AG10803 (cell line): ENCODE data around the gene SH3TC1.

Source experiments
- DNase-seq: peaks from one replicate; pipeline ENCODE4 v3.0.0; 2010; ENCODE audit warnings: low read depth
- H3K4me3 ChIP-seq: 2 replicates; pipeline ENCODE4 v1.5.1; 2011; ENCODE audit warnings: mild to moderate bottlenecking, low read length, control low read depth
- CTCF ChIP-seq: conservative IDR thresholded peaks from 2 replicates; pipeline ENCODE4 v1.5.1; 2011; ENCODE audit warnings: mild to moderate bottlenecking, low read length, control low read depth, inconsistent platforms

SH3TC1 gene

GRCh38 chr4:8274066-8274652 is 75.1 kb downstream of the SH3TC1 start:
- no peak overlapping the region; the same call in 1 of the 2 replicates for H3K4me3 ChIP-seq
- TF ChIP-seq CTCF = no peak

DNA sequence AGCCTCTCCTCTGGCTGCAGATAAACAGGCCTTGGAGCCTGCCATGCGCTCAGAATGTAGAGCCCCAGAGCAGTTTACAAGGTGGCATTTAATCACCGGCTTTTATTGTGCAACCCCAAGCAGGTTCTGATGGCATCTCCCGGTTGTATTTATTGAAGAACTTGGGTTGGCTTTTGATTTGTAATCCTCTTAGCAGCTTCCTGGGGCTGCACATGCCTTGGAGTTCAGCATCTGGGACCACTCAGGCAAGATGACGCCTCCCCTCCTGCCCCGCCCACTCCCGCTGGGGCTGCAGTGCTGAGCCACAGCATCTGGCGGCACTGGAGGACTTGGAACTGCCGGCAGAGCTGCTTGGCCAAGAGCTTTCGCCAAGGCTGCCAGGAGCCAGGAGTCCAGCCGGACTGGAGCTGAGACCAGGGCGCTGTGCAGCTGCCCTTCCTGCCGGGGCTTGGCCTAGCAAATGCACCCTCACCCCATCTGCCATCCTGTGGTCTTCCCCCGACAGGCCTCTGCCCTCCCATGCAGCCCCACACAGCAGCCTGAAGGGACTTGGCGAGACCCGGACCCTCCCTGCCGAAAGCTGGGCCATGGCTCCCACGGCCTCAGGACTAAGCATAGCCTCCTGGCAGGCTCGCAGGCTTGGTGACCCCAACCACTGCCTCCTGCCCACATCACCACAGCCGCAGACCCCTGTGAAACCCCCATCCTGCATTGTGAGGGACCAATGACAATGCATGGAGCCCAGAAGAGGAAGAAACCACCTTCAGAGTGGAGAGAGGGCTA is 75.9 kb downstream of the SH3TC1 start:
- DNase-seq = peak; percentile 96
- peak; percentile 67 for TF ChIP-seq CTCF
- no peak overlapping the region for H3K4me3 ChIP-seq

More at GRCh38 chr4:8274066-8274652, 75.1 kb downstream of the SH3TC1 start:
- no peak for DNase-seq

GRCh38 chr4:8275548-8275910 is 76.4 kb downstream of the SH3TC1 start:
- no peak for TF ChIP-seq CTCF
- no peak overlapping the region for H3K4me3 ChIP-seq
- DNase-seq = no peak

- peak; percentile 50 for DNase-seq
- no peak for TF ChIP-seq CTCF
- H3K4me3 ChIP-seq = no peak overlapping the region
Measured at GRCh38 chr4:8276358-8277240, 77.5 kb downstream of the SH3TC1 start.

DNA sequence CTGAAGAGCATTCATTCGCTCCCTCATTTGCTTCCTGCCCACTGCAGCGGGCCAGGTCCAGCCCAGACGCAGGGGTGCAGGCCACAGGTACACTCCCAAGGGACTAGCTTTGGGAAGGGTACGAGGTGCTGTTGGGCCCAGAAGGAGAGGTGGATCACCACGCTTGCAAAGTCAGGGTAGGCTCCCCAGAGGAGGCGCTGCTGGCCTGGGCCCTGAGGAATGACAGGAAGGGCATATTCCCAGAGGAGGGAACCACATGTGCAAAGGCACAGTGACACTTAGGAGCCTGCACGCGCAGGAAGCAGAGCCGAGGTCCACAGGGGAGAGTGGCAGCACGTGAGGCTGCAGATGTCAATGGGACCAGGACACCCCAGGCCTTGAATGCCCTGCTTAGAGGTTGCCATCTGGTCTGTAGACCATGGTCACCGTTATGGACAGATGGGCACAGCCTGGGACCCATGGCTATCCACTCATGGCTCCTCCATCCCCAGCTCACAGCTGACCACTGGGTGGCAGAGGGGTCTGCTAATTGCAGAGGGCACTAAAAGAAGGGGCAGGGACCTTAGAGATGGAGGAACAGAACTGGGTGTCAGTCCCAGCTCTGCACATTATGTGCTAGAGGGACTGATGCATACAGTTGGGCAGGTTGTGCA is 78.4 kb downstream of the SH3TC1 start:
- TF ChIP-seq CTCF = no peak; the same call in 1 of the 2 replicates
- no peak overlapping the region for H3K4me3 ChIP-seq
- DNase-seq = no peak

GRCh38 chr4:8278009-8278395 is 78.9 kb downstream of the SH3TC1 start:
- peak; percentile 29 for DNase-seq
- no peak overlapping the region for H3K4me3 ChIP-seq
- TF ChIP-seq CTCF = no peak
